Neuronal stem cell (in vitro differentiated cells): ENCODE data around the gene FAM47E.

Experiments used
- DNase-seq: peaks from one replicate; pipeline ENCODE4 v3.0.0-alpha.2; 2013; ENCODE audit warnings: low spot score
- H2AFZ ChIP-seq: one replicate; pipeline ENCODE4 v1.6.1; 2013; ENCODE audit warnings: mild to moderate bottlenecking, low read length, inconsistent platforms
- H2AK5ac ChIP-seq: 2 replicates; pipeline ENCODE4 v1.6.1; 2013; ENCODE audit warnings: low read depth, mild to moderate bottlenecking, inconsistent platforms, low read length, moderate library complexity, mixed read lengths
- H2BK120ac ChIP-seq: 2 replicates; pipeline ENCODE4 v1.6.1; 2013; ENCODE audit warnings: low read depth, mild to moderate bottlenecking, inconsistent platforms, low read length, moderate library complexity, mixed read lengths
- H2BK12ac ChIP-seq: one replicate; pipeline ENCODE4 v1.6.1; 2013; ENCODE audit warnings: low read length, inconsistent platforms
- H2BK15ac ChIP-seq: 2 replicates; pipeline ENCODE4 v1.6.1; 2013; ENCODE audit warnings: mild to moderate bottlenecking, low read length, inconsistent platforms, mixed read lengths
- H2BK5ac ChIP-seq: one replicate; pipeline ENCODE4 v1.6.1; 2013; ENCODE audit warnings: inconsistent platforms, mild to moderate bottlenecking, low read length, moderate library complexity
- H3K14ac ChIP-seq: one replicate; pipeline ENCODE4 v1.6.1; 2013; ENCODE audit warnings: low read length, inconsistent platforms
- H3K18ac ChIP-seq: 2 replicates; pipeline ENCODE4 v1.6.1; 2013; ENCODE audit warnings: low read length, inconsistent platforms
- H3K23ac ChIP-seq: 2 replicates; pipeline ENCODE4 v1.6.1; 2013; ENCODE audit warnings: low read depth, mild to moderate bottlenecking, mixed read lengths, low read length, inconsistent platforms; ENCODE audit not compliant: poor library complexity
- H3K27ac ChIP-seq: replicated peaks from 3 replicates; pipeline ENCODE4 v1.5.1; 2013; ENCODE audit warnings: low read length, inconsistent platforms
- H3K27me3 ChIP-seq, 3 experiments: 2 replicates each; pipeline ENCODE4 v1.6.1; 2013; ENCODE audit warnings: low read length in 3 of 3, mild to moderate bottlenecking in 2 of 3, inconsistent platforms in 1 of 3, low read depth in 1 of 3, mixed read lengths in 1 of 3, moderate library complexity in 1 of 3; ENCODE audit not compliant: control insufficient read depth in 3 of 3, insufficient read depth in 3 of 3
- H3K36me3 ChIP-seq, 2 donors: replicated peaks in 1 of 2; 2 replicates each; pipeline ENCODE4 v1.6.1; 2013; ENCODE audit warnings: low read length in 2 of 2; ENCODE audit not compliant: control insufficient read depth in 2 of 2, insufficient read depth in 2 of 2
- H3K4ac ChIP-seq: 2 replicates; pipeline ENCODE4 v1.6.1; 2013; ENCODE audit warnings: inconsistent platforms, mild to moderate bottlenecking, low read length, moderate library complexity
- H3K4me1 ChIP-seq, 2 donors: 1 replicate in 1 of 2; 2 replicates in 1 of 2; pipeline ENCODE4 v1.6.1; 2013; ENCODE audit warnings: low read length in 2 of 2, low read depth in 1 of 2; ENCODE audit not compliant: control insufficient read depth in 2 of 2, insufficient read depth in 1 of 2
- H3K4me2 ChIP-seq: one replicate; pipeline ENCODE4 v1.6.1; 2013; ENCODE audit warnings: mild to moderate bottlenecking, low read length, inconsistent platforms; ENCODE audit not compliant: insufficient read depth, poor library complexity, severe bottlenecking
- H3K4me3 ChIP-seq, 2 donors: 2 replicates each; pipeline ENCODE4 v1.5.1; 2013; ENCODE audit warnings: low read length in 2 of 2, mild to moderate bottlenecking in 2 of 2, inconsistent platforms in 1 of 2, moderate library complexity in 1 of 2
- H3K79me1 ChIP-seq: one replicate; pipeline ENCODE4 v1.6.1; 2013; ENCODE audit warnings: low read depth, mild to moderate bottlenecking, inconsistent platforms, low read length, moderate library complexity
- H3K9ac ChIP-seq: one replicate; pipeline ENCODE4 v1.6.1; 2013; ENCODE audit warnings: mild to moderate bottlenecking, low read depth, low read length, inconsistent platforms; ENCODE audit not compliant: poor library complexity
- H3K9me3 ChIP-seq, 2 donors: replicated peaks in 1 of 2; 2 replicates each; pipeline versions ENCODE3 to v1.6.1; 2013; ENCODE audit warnings: low read length in 2 of 2, mild to moderate bottlenecking in 2 of 2, inconsistent platforms in 1 of 2, low read depth in 1 of 2, mixed read lengths in 1 of 2, moderate library complexity in 1 of 2; ENCODE audit not compliant: control insufficient read depth in 2 of 2, insufficient read depth in 1 of 2
- H4K8ac ChIP-seq: one replicate; pipeline ENCODE4 v1.6.1; 2013; ENCODE audit warnings: low read depth, mild to moderate bottlenecking, inconsistent platforms, low read length, moderate library complexity
- H4K91ac ChIP-seq: one replicate; pipeline ENCODE4 v1.6.1; 2013; ENCODE audit warnings: low read length, low read depth, mild to moderate bottlenecking, inconsistent platforms; ENCODE audit not compliant: poor library complexity
- WGBS, 2 donors: extraction: QIAGEN DNeasy Blood & Tissue Kit; methylation state at CpG; one replicate each; pipeline ENCODE4 v1.1.7; 2013; ENCODE audit warnings: missing lambda C conversion rate in 2 of 2, mixed read lengths in 1 of 2; ENCODE audit not compliant: insufficient read length in 2 of 2, insufficient replicate concordance in 1 of 2; ENCODE audit errors: extremely low coverage in 2 of 2; 5-methylcytosine and 5-hydroxymethylcytosine counted together

FAM47E gene

DNA sequence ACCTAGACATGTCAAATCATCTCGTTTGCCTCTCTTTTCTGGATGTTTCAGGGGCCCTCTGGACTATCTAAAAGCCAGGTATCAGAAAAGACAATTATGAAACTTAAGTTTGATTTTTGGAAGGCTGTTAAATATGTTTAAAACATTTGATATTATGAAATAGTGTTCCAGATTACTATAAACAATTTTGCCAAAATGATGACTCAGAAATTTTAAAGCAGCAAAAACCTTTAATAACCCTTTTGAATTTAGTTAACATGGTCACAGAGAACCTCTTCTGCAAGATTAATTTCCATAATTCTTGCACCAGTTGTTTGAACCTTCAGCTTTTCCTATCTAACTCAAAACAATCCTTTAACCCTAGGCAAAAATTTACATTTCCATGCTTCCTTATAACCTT lies 18.8 kb upstream of the FAM47E start:
- H3K79me1 ChIP-seq: no peaks in the 10 kb centered on the region
- no peak overlapping the region for H2BK12ac ChIP-seq
- H3K4ac ChIP-seq: no peak overlapping the region
- H2BK5ac ChIP-seq: no peak overlapping the region
- H4K8ac ChIP-seq: no peak overlapping the region
- H3K4me1 ChIP-seq: peaks cover 2 to 4% of the 10 kb centered on the region in 2 donors
- H2BK15ac ChIP-seq: no peak overlapping the region
- H2AK5ac ChIP-seq: no peak overlapping the region
- no peak overlapping the region for H3K9ac ChIP-seq
- no peak overlapping the region for H2BK120ac ChIP-seq
- H3K9me3 ChIP-seq: peaks cover 3 to 15% of the 10 kb centered on the region in 2 donors
- H3K18ac ChIP-seq: no peak overlapping the region
- no peak overlapping the region for H3K4me3 ChIP-seq
- WGBS, 2 donors: no CpG with 5 or more reads among the region's 1 CpG
- no peak overlapping the region for H2AFZ ChIP-seq
- no peaks in the 10 kb centered on the region for H3K27me3 ChIP-seq
- H4K91ac ChIP-seq: no peak overlapping the region
- no peak overlapping the region for H3K27ac ChIP-seq
- no peak overlapping the region for H3K4me2 ChIP-seq
- DNase-seq: no peak
- no peak overlapping the region for H3K14ac ChIP-seq
- H3K36me3 ChIP-seq: no peaks in the 10 kb centered on the region
- no peak overlapping the region for H3K23ac ChIP-seq

DNA sequence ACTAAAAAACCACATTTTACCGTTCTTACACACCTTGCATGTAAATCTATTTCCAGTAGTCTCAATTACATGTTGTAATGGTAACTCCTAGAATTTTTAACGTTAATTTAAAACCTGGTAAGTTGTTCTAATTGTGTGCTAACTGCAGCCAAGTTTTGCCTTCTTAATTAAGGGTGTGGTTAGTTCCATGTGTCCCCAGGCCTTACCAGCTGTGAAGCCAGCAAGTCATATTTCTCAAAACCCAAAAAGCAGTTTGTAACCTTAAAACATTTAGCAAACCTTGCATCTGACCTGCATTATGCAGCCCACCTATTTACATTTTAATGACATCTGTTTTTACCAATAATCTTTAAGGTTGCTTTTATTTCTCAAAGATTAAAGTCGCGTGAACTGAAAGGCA lies 18.4 kb upstream of the FAM47E start:
- H3K27ac ChIP-seq: no peak overlapping the region
- WGBS, 2 donors: no CpG with 5 or more reads among the region's 4 CpGs
- H4K91ac ChIP-seq: no peak overlapping the region

DNA sequence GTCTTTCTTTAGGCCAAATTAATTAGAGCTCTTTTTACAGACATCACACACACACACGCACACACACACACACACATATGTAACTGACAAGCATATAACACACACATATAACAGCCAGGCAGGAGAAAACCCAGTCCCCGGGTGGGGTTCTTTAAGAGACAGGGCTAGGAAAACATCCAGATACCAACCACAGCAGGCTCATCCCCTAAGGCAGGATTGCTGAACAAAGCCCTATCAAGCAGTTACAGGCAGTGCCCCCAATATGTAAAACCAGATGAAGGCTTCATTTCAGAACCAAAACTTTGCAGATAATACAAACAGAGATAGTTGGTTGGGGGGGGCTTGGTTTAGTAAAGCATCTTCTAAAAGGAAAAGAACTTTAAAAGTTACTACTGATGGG lies 18.0 kb upstream of the FAM47E start:
- DNase-seq: no peak
- Histone ChIP-seq H3K23ac (no peak overlapping the region), H2BK120ac (no peak overlapping the region), H3K4me2 (no peak overlapping the region), H2BK12ac (no peak overlapping the region), H3K27me3 (no peaks in the 10 kb centered on the region), H4K8ac (no peak overlapping the region), H3K9me3 (peaks cover 3 to 14% of the 10 kb centered on the region in 2 donors), H2BK15ac (no peak overlapping the region), H3K9ac (no peak overlapping the region), H3K27ac (no peak overlapping the region), H3K4ac (no peak overlapping the region), H2BK5ac (no peak overlapping the region), H3K18ac (no peak overlapping the region), H2AFZ (peak overlapping the region; percentile 90), H4K91ac (no peak overlapping the region), H3K4me3 (peak overlapping the region in 1 of 2 donors; percentile 52), H3K4me1 (peaks cover 2 to 4% of the 10 kb centered on the region in 2 donors), H3K14ac (no peak overlapping the region), H2AK5ac (no peak overlapping the region), H3K79me1 (no peaks in the 10 kb centered on the region), H3K36me3 (no peaks in the 10 kb centered on the region)
- no CpG with 5 or more reads among the region's 2 CpGs for WGBS, 2 donors

More for the DNA sequence above, 18.4 kb upstream of the FAM47E start:
- peaks cover 3 to 15% of the 10 kb centered on the region in 2 donors for H3K9me3 ChIP-seq
- H2BK15ac ChIP-seq: no peak overlapping the region
- H2AK5ac ChIP-seq: no peak overlapping the region
- no peak overlapping the region for H3K18ac ChIP-seq
- H2BK12ac ChIP-seq: no peak overlapping the region
- no peak overlapping the region for H3K4ac ChIP-seq
- no peaks in the 10 kb centered on the region for H3K36me3 ChIP-seq
- peak overlapping the region in 1 of 2 donors; percentile 52 for H3K4me3 ChIP-seq
- no peak overlapping the region for H3K14ac ChIP-seq
- H3K4me2 ChIP-seq: no peak overlapping the region
- no peaks in the 10 kb centered on the region for H3K27me3 ChIP-seq
- no peak overlapping the region for H3K23ac ChIP-seq
- H2BK5ac ChIP-seq: no peak overlapping the region
- H3K4me1 ChIP-seq: peaks cover 2 to 4% of the 10 kb centered on the region in 2 donors
- DNase-seq: no peak
- no peak overlapping the region for H4K8ac ChIP-seq
- no peak overlapping the region for H2AFZ ChIP-seq
- no peak overlapping the region for H3K9ac ChIP-seq
- no peaks in the 10 kb centered on the region for H3K79me1 ChIP-seq
- no peak overlapping the region for H2BK120ac ChIP-seq

DNA sequence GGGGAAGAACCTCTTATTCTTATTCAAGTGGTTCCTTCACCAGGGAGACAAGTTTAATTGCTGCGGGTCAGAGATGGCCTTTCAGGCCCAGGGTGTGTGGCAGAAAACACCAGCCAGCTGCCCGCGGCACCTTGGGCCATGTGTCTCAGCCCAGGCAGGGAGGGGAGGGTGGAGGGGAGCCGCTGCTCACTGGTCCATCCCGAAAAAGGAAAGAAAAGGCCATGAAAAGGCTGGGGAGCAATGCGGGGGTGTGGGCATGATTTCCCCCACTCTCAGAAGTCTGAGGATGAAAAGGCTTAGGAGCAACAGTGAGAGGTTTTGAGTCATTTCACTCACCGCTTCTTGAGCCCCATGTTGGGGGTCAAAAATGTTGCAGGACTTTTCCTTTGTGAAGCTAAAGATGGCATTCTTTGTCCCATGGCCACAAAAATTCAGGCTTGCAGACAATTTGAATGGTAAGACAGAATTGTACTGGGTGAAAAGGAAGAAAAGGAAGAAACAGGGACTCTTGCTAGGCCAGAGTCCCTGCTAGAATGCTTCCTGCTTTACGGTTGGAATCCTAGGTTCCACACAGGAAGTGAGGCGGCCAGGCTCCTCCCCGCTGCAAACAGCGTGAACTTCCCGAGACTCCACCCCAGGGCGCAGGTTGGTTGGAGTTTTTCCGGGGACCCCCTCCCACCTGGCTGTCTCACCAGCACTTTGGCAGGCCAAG lies 17.4 kb upstream of the FAM47E start:
- H3K27ac ChIP-seq: peak overlapping the region; percentile 64
- no peak overlapping the region for H3K9ac ChIP-seq
- H4K91ac ChIP-seq: no peak overlapping the region
- peak overlapping the region; percentile 74 for H3K18ac ChIP-seq
- H2AFZ ChIP-seq: peak overlapping the region; percentile 90
- H2AK5ac ChIP-seq: no peak overlapping the region
- no peaks in the 10 kb centered on the region for H3K79me1 ChIP-seq
- peaks cover 2 to 4% of the 10 kb centered on the region in 2 donors for H3K4me1 ChIP-seq
- no peak overlapping the region for H2BK15ac ChIP-seq
- peak overlapping the region; percentile 30 for H3K4me2 ChIP-seq
- no peak overlapping the region for H2BK5ac ChIP-seq
- no peak overlapping the region for H3K23ac ChIP-seq
- H3K9me3 ChIP-seq: peaks cover 3 to 10% of the 10 kb centered on the region in 2 donors
- H3K36me3 ChIP-seq: no peaks in the 10 kb centered on the region
- no peak overlapping the region for H3K4ac ChIP-seq
- DNase-seq: no peak
- H3K27me3 ChIP-seq: no peaks in the 10 kb centered on the region
- WGBS, 2 donors: no CpG with 5 or more reads among the region's 14 CpGs
- H2BK120ac ChIP-seq: no peak overlapping the region
- H2BK12ac ChIP-seq: no peak overlapping the region
- no peak overlapping the region for H3K14ac ChIP-seq
- H3K4me3 ChIP-seq: peak overlapping the region in 1 of 2 donors; percentile 52
- no peak overlapping the region for H4K8ac ChIP-seq
